ENCODE results near the gene SMOC1. TPM values are rescaled to one million over a fixed set of nuclear protein-coding genes. Genes with fewer than 3 reads are reported as not detected.

SMOC1 gene
- total RNA-seq, 1 experiment from 2014 or later = 0.46 TPM

GRCh38 chr14:69972755-69973154 is 93.5 kb downstream of the SMOC1 start:
- H3K4me1 ChIP-seq (ENCODE audit: control insufficient read depth, insufficient read depth, low read length) = no peaks in the 10 kb centered on the region
- ChIA-PET POLR2A (interaction anchor here (0.6 kb wide), 1 partner anchor 9 kb away, joined by 3 read pairs; no protein-coding TSS in a partner anchor), CTCF (no interaction called here)
- no peaks in the 10 kb centered on the region for H3K36me3 ChIP-seq (ENCODE audit: control insufficient read depth, insufficient read depth, low read length)
- no TSS peak for BruUV-seq (replicated peaks)
- H3K4me3 ChIP-seq (ENCODE audit: low read depth in 2 of 2, low read length in 2 of 2) = no peak overlapping the region
- DNase-seq (ENCODE audit: low read depth, low spot score) (no peak), ATAC-seq (no peak)
- H3K27me3 ChIP-seq (ENCODE audit: control insufficient read depth, insufficient read depth, low read length) = no peaks in the 10 kb centered on the region; the same call in 1 of the 2 replicates
- in situ Hi-C loops (cut with HindIII; ENCODE audit: low pct_unique_long_range_greater_than_20kb, low sequenced_read_pairs) = no loop called here
- no peak overlapping the region for H3K27ac ChIP-seq (ENCODE audit: low read length)
- TF ChIP-seq POLR2AphosphoS5 (IDR thresholded peaks at IDR 0.05; ENCODE audit: low read depth, low read length) = no peak
- no peak for TF ChIP-seq REST (IDR thresholded peaks at IDR 0.05; ENCODE audit: insufficient read depth in 1 of 2, low read depth in 2 of 2, low read length in 1 of 2)
- TF ChIP-seq SIN3A (IDR thresholded peaks at IDR 0.05; ENCODE audit: borderline replicate concordance, insufficient read depth, low read depth, low read length) = no peak
- no peak for TF ChIP-seq CTCF (IDR thresholded peaks at IDR 0.05)
- no peak for TF ChIP-seq TCF7L2 (IDR thresholded peaks at IDR 0.05; ENCODE audit: low read depth, low read length)
- H3K9me3 ChIP-seq (ENCODE audit: control insufficient read depth, insufficient read depth, low read depth, low read length) = no peaks in the 10 kb centered on the region
- intact Hi-C loops (cut with micrococcal nuclease; ENCODE audit: unreplicated experiment) = no loop called here

- ChIA-PET CTCF (no interaction called here), POLR2A (no interaction called here)
- Histone ChIP-seq H3K4me3 (ENCODE audit: low read depth in 2 of 2, low read length in 2 of 2) (no peak overlapping the region), H3K27ac (ENCODE audit: low read length) (no peak overlapping the region), H3K4me1 (ENCODE audit: control insufficient read depth, insufficient read depth, low read length) (no peaks in the 10 kb centered on the region), H3K27me3 (ENCODE audit: control insufficient read depth, insufficient read depth, low read length) (no peaks in the 10 kb centered on the region; the same call in 1 of the 2 replicates), H3K9me3 (ENCODE audit: control insufficient read depth, insufficient read depth, low read depth, low read length) (no peaks in the 10 kb centered on the region), H3K36me3 (ENCODE audit: control insufficient read depth, insufficient read depth, low read length) (no peaks in the 10 kb centered on the region)
- in situ Hi-C loops (cut with HindIII; ENCODE audit: low pct_unique_long_range_greater_than_20kb, low sequenced_read_pairs) (no loop called here), intact Hi-C loops (cut with micrococcal nuclease; ENCODE audit: unreplicated experiment) (no loop called here)
- DNase-seq (ENCODE audit: low read depth, low spot score) = no peak
- no TSS peak for BruUV-seq (replicated peaks)
- TF ChIP-seq SIN3A (IDR thresholded peaks at IDR 0.05; ENCODE audit: borderline replicate concordance, insufficient read depth, low read depth, low read length) (no peak), CTCF (IDR thresholded peaks at IDR 0.05) (no peak), REST (IDR thresholded peaks at IDR 0.05; ENCODE audit: insufficient read depth in 1 of 2, low read depth in 2 of 2, low read length in 1 of 2) (no peak), POLR2AphosphoS5 (IDR thresholded peaks at IDR 0.05; ENCODE audit: low read depth, low read length) (no peak), TCF7L2 (IDR thresholded peaks at IDR 0.05; ENCODE audit: low read depth, low read length) (no peak)
- no peak for ATAC-seq
Measured at GRCh38 chr14:69973846-69974245, 94.6 kb downstream of the SMOC1 start.

Measured in Panc1 (cell line).